CD4-positive, alpha-beta T cell (primary cell): ENCODE measurements around the gene PRSS36. TPM values are rescaled to one million over a fixed set of nuclear protein-coding genes. Genes with fewer than 3 reads are reported as not detected.
A peak's percentile ranks its signal among the peaks of the same experiment; 100 is the strongest.

ENCODE experiments used
- ATAC-seq: fragments of 200-7000 bp; cut with Tn5 transposase; one replicate; pipeline ENCODE4 v1.10.0; 2022; ENCODE audit warnings: mild to moderate bottlenecking; ENCODE audit not compliant: poor library complexity
- CTCF ChIA-PET: fragments of 350-600 bp; sonication (Branson Sonifier 250); formaldehyde crosslinking; loops from one replicate; lab custom pipeline; 2021; ENCODE audit warnings: antibody characterized with exemption, inconsistent platforms; lab: Charles Lee
- POLR2A ChIA-PET: fragments of 350-600 bp; sonication (Branson Sonifier 250); formaldehyde crosslinking; loops from one replicate; lab custom pipeline; 2021; ENCODE audit warnings: antibody characterized with exemption, inconsistent platforms; lab: Charles Lee
- DNase-seq, 14 experiments: peaks; one replicate each; pipeline ENCODE4 v3.0.0-alpha.2; 2013 to 2020; ENCODE audit warnings: mixed read lengths in 2 of 14
- H3K27ac ChIP-seq, 2 donors: one replicate each; pipeline versions ENCODE4 v1.5.1 to v1.7.0; 2013; ENCODE audit warnings: low read length in 2 of 2, low read depth in 1 of 2, mild to moderate bottlenecking in 1 of 2
- H3K27me3 ChIP-seq, 2 experiments: 1 replicate in 1 of 2; 2 replicates in 1 of 2; pipeline versions ENCODE4 v1.6.1 to v1.7.0; 2013; ENCODE audit warnings: low read length in 2 of 2, control low read depth in 1 of 2, mild to moderate bottlenecking in 1 of 2, moderate library complexity in 1 of 2; ENCODE audit not compliant: insufficient read depth in 2 of 2, control insufficient read depth in 1 of 2
- H3K36me3 ChIP-seq: one replicate; pipeline ENCODE4 v1.6.1; 2013; ENCODE audit warnings: low read length, control low read depth; ENCODE audit not compliant: insufficient read depth
- H3K4me1 ChIP-seq: one replicate; pipeline ENCODE4 v1.6.1; 2013; ENCODE audit warnings: low read length, control low read depth; ENCODE audit not compliant: insufficient read depth
- H3K4me3 ChIP-seq: one replicate; pipeline ENCODE4 v1.5.1; 2013; ENCODE audit warnings: mild to moderate bottlenecking, low read length, moderate library complexity
- H3K9me3 ChIP-seq, 2 experiments: 1 replicate in 1 of 2; 2 replicates in 1 of 2; pipeline versions ENCODE4 v1.6.1 to v1.7.0; 2013; ENCODE audit warnings: low read length in 2 of 2, mild to moderate bottlenecking in 2 of 2, control low read depth in 1 of 2, moderate library complexity in 1 of 2; ENCODE audit not compliant: control insufficient read depth in 1 of 2, insufficient read depth in 1 of 2
- H3K27ac Mint-ChIP-seq: one replicate; pipeline ENCODE4 v1.8.0; 2020; ENCODE audit warnings: mixed read lengths
- H3K27me3 Mint-ChIP-seq: one replicate; pipeline ENCODE4 v1.8.0; 2021; ENCODE audit warnings: mixed read lengths
- H3K36me3 Mint-ChIP-seq: one replicate; pipeline ENCODE4 v1.8.0; 2021; ENCODE audit warnings: low read depth, mixed read lengths
- H3K4me1 Mint-ChIP-seq: one replicate; pipeline ENCODE4 v1.8.0; 2021; ENCODE audit warnings: low read depth, mixed read lengths
- H3K4me3 Mint-ChIP-seq: one replicate; pipeline ENCODE4 v1.8.0; 2020; ENCODE audit warnings: mild to moderate bottlenecking, mixed read lengths
- H3K9me3 Mint-ChIP-seq: one replicate; pipeline ENCODE4 v1.8.0; 2020; ENCODE audit warnings: mixed read lengths
- intact Hi-C, 2 experiments: fragments of 100-400 bp; cut with DNase I in 1 of 2; cut with micrococcal nuclease in 1 of 2; formaldehyde crosslinking; loops; one replicate each; pipeline versions ENCODE4 v1.15.1 to v1.9.0; 2023 to 2025; cut with DNase I, micrococcal nuclease
- total RNA-seq, 174 experiments: library from RNA in 2 of 174; stranded (reverse) in 2 of 174; gene quantifications; one replicate each; pipeline ENCODE4 v1.2.3 and lab custom pipeline; 2021 to 2026
- TF ChIP-seq, protein P1 (sequence below): fragments of 200-600 bp; IDR thresholded peaks from one replicate; pipeline ENCODE4 v1.8.0; 2022; ENCODE audit warnings: antibody characterized with exemption, mild to moderate bottlenecking

PRSS36 gene
- total RNA-seq, 2 experiments from 2014 or later, result 0.33 to 0.56 TPM

DNA sequence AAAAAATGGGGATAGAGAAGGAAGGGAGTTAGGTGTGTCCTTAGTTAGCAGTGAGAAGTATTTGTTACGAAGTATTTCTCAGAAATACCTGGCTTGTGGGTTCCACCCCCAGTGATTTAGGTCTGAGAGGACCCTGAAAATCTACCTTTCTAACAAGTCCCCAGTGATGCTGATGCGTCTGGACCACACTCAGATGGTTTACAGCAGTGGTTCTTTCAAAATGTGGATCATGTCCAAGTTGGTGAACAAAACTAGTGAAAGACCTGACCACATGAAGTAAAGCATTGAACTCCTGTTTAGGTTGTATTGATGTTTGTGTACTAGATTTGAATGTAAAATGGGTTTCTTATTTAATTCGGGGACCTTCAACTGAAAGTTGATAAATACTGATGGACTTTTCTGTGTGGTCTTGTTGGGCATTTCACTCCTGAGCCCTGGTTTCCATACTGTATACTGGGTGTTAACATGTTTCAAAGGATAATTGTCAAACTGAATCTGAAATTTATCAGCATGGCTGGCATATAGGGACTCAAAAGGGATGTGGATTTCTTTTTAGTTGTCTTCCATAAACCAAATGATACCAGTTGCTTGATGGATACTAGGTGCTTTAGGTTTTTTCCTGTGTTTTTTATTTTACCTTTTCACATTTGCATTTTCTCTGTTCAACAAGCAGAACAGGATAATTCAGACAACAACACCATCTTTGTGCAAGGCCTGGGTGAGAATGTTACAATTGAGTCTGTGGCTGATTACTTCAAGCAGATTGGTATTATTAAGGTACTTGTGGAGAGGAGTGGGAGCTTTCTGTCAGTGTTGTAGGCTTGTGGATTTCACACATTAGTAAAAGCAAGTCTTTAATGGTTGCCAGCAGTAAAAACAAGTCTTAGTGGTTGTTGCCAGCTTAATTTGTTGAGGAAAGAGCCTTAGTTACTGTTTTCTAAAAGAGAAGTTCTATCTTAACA lies 38.9 kb upstream of the PRSS36 start:
- POLR2A ChIA-PET, result interaction anchor here (1.3 to 3.6 kb wide), 3 partner anchors 9 to 46 kb away, joined by 4 to 30 read pairs (median 28); partner anchors contain the start of genes FUS and PYCARD
- Mint-ChIP-seq H3K27me3 (no peaks in the 10 kb centered on the region), H3K4me3 (peak overlapping the region; percentile 60), H3K4me1 (peaks cover 91% of the 10 kb centered on the region), H3K36me3 (peaks cover 100% of the 10 kb centered on the region), H3K9me3 (no peaks in the 10 kb centered on the region), H3K27ac (peak overlapping the region; percentile 50)
- DNase-seq (peak in 2 of 14 experiments; percentile 17 to 36), ATAC-seq (no peak)
- H3K36me3 ChIP-seq, result peaks cover 100% of the 10 kb centered on the region
- H3K27ac ChIP-seq, result no peak overlapping the region
- H3K4me1 ChIP-seq, result peaks cover 48% of the 10 kb centered on the region
- CTCF ChIA-PET, result interaction anchor here (0.8 kb wide), 1 partner anchor 47 kb away, joined by 3 read pairs; no protein-coding TSS in a partner anchor
- TF ChIP-seq, protein P1, sequence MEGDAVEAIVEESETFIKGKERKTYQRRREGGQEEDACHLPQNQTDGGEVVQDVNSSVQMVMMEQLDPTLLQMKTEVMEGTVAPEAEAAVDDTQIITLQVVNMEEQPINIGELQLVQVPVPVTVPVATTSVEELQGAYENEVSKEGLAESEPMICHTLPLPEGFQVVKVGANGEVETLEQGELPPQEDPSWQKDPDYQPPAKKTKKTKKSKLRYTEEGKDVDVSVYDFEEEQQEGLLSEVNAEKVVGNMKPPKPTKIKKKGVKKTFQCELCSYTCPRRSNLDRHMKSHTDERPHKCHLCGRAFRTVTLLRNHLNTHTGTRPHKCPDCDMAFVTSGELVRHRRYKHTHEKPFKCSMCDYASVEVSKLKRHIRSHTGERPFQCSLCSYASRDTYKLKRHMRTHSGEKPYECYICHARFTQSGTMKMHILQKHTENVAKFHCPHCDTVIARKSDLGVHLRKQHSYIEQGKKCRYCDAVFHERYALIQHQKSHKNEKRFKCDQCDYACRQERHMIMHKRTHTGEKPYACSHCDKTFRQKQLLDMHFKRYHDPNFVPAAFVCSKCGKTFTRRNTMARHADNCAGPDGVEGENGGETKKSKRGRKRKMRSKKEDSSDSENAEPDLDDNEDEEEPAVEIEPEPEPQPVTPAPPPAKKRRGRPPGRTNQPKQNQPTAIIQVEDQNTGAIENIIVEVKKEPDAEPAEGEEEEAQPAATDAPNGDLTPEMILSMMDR, result no peak
- intact Hi-C loops, result loop anchor here (10.0 kb wide), 3 partner anchors 146 to 676 kb away; no protein-coding TSS in a partner anchor
- H3K27me3 ChIP-seq, result no peaks in the 10 kb centered on the region
- no peak overlapping the region for H3K4me3 ChIP-seq
- H3K9me3 ChIP-seq, result no peaks in the 10 kb centered on the region

DNA sequence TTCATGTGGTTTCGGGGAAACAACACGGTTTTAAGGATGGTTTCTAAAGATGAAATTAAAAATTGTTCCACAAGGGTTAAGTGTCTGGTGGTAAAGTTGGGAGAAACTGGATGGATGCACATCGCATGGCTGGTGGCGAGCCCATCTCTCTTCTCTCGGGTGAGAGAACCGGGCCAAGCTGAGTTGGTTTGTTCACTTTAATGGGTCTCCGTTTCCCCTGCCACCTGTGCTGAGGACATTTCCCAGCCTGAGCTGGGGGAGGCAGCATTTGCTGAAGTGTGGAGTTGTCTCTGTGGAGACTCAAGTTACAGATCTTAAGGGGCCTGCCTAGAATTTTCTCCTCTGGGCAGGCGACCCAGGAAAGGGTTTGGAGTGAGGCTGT lies 37.9 kb upstream of the PRSS36 start:
- no peak overlapping the region for H3K4me3 ChIP-seq
- Mint-ChIP-seq H3K4me3 (peak overlapping the region; percentile 60), H3K9me3 (no peaks in the 10 kb centered on the region), H3K27ac (peak overlapping the region; percentile 50), H3K27me3 (no peaks in the 10 kb centered on the region), H3K36me3 (peaks cover 100% of the 10 kb centered on the region), H3K4me1 (peaks cover 93% of the 10 kb centered on the region)
- DNase-seq (no peak), ATAC-seq (no peak)
- peaks cover 52% of the 10 kb centered on the region for H3K4me1 ChIP-seq
- TF ChIP-seq, protein P1, result no peak
- intact Hi-C loops, result loop anchor here (10.0 kb wide), 3 partner anchors 147 to 677 kb away; no protein-coding TSS in a partner anchor
- no peaks in the 10 kb centered on the region for H3K27me3 ChIP-seq
- ChIA-PET POLR2A (interaction anchor here (0.8 to 6.6 kb wide), 5 partner anchors 10 to 46 kb away, joined by 3 to 89 read pairs (median 3); partner anchors contain the start of gene PYCARD), CTCF (no interaction called here)
- H3K9me3 ChIP-seq, result no peaks in the 10 kb centered on the region
- peaks cover 100% of the 10 kb centered on the region for H3K36me3 ChIP-seq
- no peak overlapping the region for H3K27ac ChIP-seq

DNA sequence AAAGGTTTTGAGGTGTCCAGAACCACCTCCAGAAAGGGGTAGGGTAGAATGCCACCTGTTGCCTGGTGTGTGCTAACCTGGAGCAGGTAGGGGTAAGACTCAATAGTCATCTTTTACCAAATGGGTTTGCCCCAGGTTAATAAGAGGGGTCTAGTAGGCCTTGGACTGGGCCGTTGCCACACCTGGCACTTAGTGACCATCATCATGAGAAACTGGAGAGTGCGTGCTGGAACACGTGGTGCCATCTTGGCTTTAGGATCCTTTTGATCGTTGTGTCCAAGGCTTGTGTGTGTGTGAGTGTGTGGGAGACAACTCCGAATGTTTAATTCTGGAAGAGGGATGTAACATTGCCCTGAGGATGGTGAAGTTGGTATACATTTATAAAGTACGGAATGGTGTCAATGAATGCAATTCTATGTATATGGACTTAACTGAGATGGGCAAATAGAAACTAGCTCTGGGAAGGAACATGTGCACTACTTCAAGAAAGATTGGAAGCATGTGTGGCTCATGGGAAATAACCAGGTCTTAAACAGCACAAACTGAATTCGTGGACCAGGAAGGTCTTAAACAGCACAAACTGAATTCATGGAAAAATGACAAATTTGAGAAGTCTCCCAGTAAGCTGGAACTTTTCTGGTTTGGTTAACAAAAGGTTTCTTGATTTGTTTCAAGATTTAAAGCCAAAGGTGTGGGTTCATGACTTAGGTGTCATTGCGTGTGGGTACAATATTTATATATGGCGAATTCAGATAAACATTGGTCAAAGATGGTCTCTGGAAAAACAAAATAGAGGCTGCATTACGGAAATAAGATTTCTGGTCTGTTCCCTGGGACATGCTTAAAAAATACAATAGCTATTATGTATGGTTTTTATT lies 37.3 kb upstream of the PRSS36 start:
- peaks cover 99% of the 10 kb centered on the region for H3K36me3 ChIP-seq
- ATAC-seq (no peak), DNase-seq (no peak)
- no peak overlapping the region for H3K27ac ChIP-seq
- H3K27ac Mint-ChIP-seq, result peak overlapping the region; percentile 50
- H3K4me3 Mint-ChIP-seq, result peak overlapping the region; percentile 60
- peaks cover 98% of the 10 kb centered on the region for H3K4me1 Mint-ChIP-seq
- intact Hi-C loops, result loop anchor here (1.0 to 10.0 kb wide), 4 partner anchors 14 to 678 kb away; no protein-coding TSS in a partner anchor
- H3K9me3 ChIP-seq, result no peaks in the 10 kb centered on the region
- H3K36me3 Mint-ChIP-seq, result peaks cover 100% of the 10 kb centered on the region
- no peak overlapping the region for H3K4me3 ChIP-seq
- ChIA-PET CTCF (interaction anchor here (0.9 kb wide), 1 partner anchor 45 kb away, joined by 3 read pairs; no protein-coding TSS in a partner anchor), POLR2A (interaction anchor here (0.8 to 6.6 kb wide), 5 partner anchors 9 to 45 kb away, joined by 3 to 89 read pairs (median 3); partner anchors contain the start of gene PYCARD)
- no peaks in the 10 kb centered on the region for H3K27me3 Mint-ChIP-seq
- H3K27me3 ChIP-seq, result no peaks in the 10 kb centered on the region
- peaks cover 58% of the 10 kb centered on the region for H3K4me1 ChIP-seq
- TF ChIP-seq, protein P1, result no peak
- no peaks in the 10 kb centered on the region for H3K9me3 Mint-ChIP-seq
